MM.1S (cell line): ENCODE data around the gene ENO3.

ENCODE experiments used
- EZH2 ChIP-seq: fragments of 300-600 bp; sonication (generic); optimal IDR thresholded peaks from 2 replicates; pipeline ENCODE3; 2017; ENCODE audit warnings: low read depth, mild to moderate bottlenecking, antibody characterized with exemption, low read length, mixed read lengths
- EZH2phosphoT487 ChIP-seq: fragments of 300-600 bp; sonication (generic); IDR thresholded peaks from 2 replicates; pipeline ENCODE4 v1.6.1; 2018; ENCODE audit warnings: antibody characterized with exemption, low read length
- TF ChIP-seq, protein P1 (sequence below): fragments of 300-600 bp; sonication (generic); IDR thresholded peaks from 2 replicates; pipeline ENCODE4 v1.5.1; 2016; ENCODE audit warnings: antibody characterized with exemption, low read length, mixed read lengths

DNA sequence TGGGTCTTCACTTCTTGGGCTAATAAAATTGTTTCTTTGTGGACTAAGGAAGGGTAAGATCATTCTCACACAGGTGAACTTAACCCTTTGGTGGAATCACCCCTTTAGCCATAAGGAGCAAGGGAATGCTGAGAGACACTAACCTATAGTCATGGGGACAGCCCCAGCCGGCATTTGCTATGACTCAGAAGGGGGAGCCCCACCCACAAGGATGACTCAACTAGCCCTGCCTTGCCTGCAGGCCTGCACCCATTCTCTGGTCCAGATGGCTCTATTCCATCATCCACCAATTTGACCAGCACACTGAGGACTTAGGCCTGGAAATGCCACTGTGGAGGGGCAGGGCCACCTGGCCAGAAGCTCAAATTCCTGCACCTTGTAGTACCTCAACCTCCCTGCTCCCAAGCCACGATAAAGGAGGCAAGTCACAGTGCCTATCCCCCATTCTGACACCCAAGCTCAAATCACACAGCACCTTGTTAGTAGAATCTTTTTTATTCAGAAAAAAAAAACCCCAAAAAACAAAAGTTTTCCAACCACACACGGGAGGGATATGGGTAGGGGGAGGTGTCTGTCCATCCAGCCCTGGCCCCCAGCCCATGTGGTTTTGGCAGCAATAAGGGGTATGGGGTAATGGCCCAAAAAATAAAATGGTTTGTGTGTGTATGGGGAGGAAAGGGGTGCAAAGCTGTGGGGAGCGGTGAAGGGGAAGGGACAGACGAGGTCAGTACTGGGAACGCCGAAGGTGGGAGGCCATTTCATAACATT lies 5.6 kb upstream of the ENO3 start:
- TF ChIP-seq, protein P1, sequence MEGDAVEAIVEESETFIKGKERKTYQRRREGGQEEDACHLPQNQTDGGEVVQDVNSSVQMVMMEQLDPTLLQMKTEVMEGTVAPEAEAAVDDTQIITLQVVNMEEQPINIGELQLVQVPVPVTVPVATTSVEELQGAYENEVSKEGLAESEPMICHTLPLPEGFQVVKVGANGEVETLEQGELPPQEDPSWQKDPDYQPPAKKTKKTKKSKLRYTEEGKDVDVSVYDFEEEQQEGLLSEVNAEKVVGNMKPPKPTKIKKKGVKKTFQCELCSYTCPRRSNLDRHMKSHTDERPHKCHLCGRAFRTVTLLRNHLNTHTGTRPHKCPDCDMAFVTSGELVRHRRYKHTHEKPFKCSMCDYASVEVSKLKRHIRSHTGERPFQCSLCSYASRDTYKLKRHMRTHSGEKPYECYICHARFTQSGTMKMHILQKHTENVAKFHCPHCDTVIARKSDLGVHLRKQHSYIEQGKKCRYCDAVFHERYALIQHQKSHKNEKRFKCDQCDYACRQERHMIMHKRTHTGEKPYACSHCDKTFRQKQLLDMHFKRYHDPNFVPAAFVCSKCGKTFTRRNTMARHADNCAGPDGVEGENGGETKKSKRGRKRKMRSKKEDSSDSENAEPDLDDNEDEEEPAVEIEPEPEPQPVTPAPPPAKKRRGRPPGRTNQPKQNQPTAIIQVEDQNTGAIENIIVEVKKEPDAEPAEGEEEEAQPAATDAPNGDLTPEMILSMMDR, result no peak
- TF ChIP-seq EZH2, result no peak
- TF ChIP-seq EZH2phosphoT487, result no peak
